HL-60/S4 (cell line): ENCODE results near the gene EIF2AK3.
"Not testable (repeated sequence)": the region's sequence is repeated elsewhere in the genome, so short reads cannot be mapped to it uniquely, and the experiment has no call there.

ENCODE experiments used
- in situ Hi-C: fragments of 300-500 bp; cut with MboI; formaldehyde crosslinking; loops from 2 replicates; pipeline ENCODE4 v1.14.3; 2022; ENCODE audit warnings: low sequenced_read_pairs

EIF2AK3 gene

DNA sequence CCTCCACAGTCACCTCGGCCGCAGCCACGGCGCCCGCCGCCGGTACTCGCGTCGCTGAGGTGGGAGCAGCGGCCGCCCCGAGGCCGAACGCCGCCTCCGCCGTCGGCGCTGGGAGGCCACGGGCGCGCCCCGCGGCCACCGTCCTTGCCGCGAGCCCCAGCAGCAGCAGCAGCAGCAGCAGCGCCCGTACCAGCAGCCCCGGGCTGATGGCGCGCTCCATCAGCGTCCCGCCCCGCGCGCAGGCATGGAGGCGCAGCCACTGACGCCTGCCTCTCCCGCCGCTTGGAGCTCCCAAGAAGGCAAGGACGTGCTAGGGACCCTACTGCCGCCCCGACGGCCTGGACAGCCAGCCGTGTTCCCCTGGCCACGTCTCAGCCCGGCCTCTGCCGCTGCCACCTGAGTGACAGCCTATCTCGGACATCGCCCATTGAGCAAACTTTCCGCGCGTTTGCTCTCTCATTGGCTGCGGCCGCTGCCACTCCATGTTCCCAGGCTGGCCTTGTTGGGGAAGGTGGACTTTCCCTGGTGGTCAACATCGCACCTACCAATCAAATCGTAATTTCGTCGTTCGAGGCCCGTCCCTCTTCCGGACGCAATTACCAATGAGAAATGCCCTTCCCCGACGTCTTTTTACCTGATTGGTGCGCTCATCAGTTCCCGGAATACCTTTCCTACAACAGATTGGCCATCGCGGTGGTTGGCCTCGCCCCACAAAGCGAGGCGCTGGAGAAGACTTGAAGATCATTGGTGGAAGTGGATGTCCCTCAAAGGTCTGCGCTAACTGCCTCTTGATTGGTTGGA lies at the start of gene EIF2AK3:
Gene EIF2AK3 (minus strand): TSS at position 410 of the 801 bp plus-strand sequence. CDS start 190 bp downstream, at position 220.
- in situ Hi-C loops: no loop called here

GRCh38 chr2:88673363-88673762 lies 46.1 kb upstream of the EIF2AK3 start:
- in situ Hi-C loops: loop anchor here (25.0 kb wide), 1 partner anchor 461 kb away; no protein-coding TSS in a partner anchor

- in situ Hi-C loops: loop anchor here (25.0 kb wide), 1 partner anchor 460 kb away; no protein-coding TSS in a partner anchor
These were observed 44.6 kb upstream of the EIF2AK3 start for GRCh38 chr2:88671786-88672427.

GRCh38 chr2:88669482-88670214 lies 42.4 kb upstream of the EIF2AK3 start:
- in situ Hi-C loops: loop anchor here (10.0 to 25.0 kb wide), 2 partner anchors 75 to 457 kb away; no protein-coding TSS in a partner anchor

- in situ Hi-C loops: loop anchor here (10.0 to 25.0 kb wide), 2 partner anchors 74 to 457 kb away; no protein-coding TSS in a partner anchor
These were observed 41.6 kb upstream of the EIF2AK3 start for GRCh38 chr2:88668862-88669261.

DNA sequence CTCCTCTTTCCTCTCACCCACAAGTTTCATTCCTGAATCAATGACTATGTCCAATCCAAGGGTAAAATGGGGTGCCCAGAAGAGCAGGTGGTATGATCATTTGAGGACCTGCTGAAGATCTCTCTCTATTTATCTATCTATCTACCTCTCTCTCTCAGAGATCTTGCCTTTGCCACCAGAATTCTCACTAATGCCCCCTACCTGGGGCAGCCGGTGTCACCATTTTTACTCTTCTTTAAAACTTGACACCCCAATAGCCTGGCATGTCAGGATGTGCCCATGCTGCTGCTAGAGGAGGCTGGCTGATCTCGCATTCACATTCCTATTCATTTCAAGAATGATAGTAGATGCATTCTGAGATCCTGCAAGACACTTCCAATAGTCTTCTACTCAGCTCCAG lies 40.0 kb upstream of the EIF2AK3 start:
- in situ Hi-C loops: loop anchor here (10.0 to 25.0 kb wide), 2 partner anchors 72 to 455 kb away; no protein-coding TSS in a partner anchor

GRCh38 chr2:88666576-88666975 lies 39.3 kb upstream of the EIF2AK3 start:
- in situ Hi-C loops: loop anchor here (10.0 to 25.0 kb wide), 2 partner anchors 72 to 454 kb away; no protein-coding TSS in a partner anchor

DNA sequence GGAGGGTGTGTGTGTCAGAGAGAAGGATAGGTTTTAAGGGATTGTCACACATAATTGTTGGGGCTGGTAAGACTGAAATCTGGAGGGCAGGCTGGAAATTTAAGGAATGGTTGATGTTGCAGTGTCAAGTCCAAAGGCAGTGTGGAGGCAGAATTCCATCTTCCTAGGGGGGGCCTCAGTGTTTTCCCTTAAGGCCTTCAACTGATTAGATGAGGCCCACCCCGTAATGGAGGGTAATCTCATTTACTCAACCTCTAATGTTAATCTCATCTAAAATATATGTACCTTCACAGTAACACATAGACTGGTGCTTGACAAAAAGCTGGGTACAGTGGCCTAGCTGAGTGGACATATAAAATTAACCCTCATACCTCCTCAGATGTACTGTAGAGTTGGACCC lies 33.4 kb upstream of the EIF2AK3 start:
- in situ Hi-C loops: loop anchor here (10.0 to 25.0 kb wide), 2 partner anchors 66 to 448 kb away; no protein-coding TSS in a partner anchor

DNA sequence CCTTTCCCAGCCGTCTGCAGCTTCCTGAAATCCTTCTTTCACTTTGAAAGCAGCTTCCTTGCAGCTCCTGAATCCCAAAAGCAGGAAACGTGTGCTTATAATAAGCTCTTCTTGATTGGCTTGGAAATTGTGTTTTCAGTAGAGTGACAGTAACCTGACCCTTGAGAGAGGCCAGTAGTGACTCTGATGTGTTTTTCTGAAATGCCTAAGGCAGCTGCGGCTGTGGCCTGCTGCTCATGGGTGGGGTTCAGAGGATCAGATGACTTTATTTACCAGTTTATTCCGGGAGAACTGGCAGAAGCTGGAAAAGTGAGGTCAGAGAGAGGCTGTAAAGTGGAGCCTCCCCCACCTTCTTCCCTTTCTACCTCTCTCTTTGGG lies 32.3 kb upstream of the EIF2AK3 start:
- in situ Hi-C loops: loop anchor here (25.0 kb wide), 1 partner anchor 447 kb away; no protein-coding TSS in a partner anchor

GRCh38 chr2:88658881-88659537 lies 31.7 kb upstream of the EIF2AK3 start:
- in situ Hi-C loops: loop anchor here (25.0 kb wide), 1 partner anchor 447 kb away; no protein-coding TSS in a partner anchor

DNA sequence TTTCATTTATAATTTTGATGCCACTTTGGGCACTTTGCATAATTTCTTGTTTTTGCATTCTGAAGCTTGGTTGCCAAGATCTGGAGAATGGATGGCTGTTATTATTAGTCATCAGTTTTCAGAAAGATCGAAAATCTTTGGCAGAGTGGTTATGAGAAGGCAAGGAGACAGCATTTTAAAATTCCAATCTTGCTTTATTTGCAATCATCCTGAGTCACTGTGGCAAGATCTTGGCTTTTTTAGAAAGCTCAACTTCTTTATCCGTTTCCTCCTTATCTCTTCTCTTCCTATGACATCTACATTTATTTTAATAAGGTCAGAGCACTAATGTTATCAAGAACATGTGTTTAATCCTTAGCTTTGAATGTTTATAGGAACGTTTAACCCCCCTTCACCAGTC lies 31.1 kb upstream of the EIF2AK3 start:
- in situ Hi-C loops: loop anchor here (25.0 kb wide), 1 partner anchor 446 kb away; no protein-coding TSS in a partner anchor

- in situ Hi-C loops: loop anchor here (25.0 kb wide), 1 partner anchor 445 kb away; no protein-coding TSS in a partner anchor
These were observed 29.9 kb upstream of the EIF2AK3 start for GRCh38 chr2:88657131-88657530.

- in situ Hi-C loops: loop anchor here (25.0 kb wide), 1 partner anchor 444 kb away; no protein-coding TSS in a partner anchor
These were observed 29.4 kb upstream of the EIF2AK3 start for GRCh38 chr2:88656690-88657089.

DNA sequence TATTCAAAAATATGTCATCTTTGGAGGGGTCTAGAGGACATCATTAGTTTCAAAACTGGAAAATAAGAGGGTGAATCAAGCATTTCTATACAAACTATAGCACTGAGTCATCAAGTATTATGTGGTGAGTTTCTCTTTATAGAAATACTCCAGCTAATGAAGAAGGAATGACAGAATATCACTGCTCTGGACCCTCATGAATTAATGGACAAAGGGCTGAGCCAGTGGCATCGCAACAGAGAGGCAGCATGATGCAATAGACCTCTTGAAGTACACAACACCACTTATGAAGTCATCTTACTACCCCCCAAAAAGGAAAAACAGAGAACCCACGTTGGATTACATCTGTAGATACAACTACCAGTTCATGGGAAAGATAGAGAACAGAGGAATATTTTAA lies 27.4 kb upstream of the EIF2AK3 start:
- in situ Hi-C loops: loop anchor here (25.0 kb wide), 1 partner anchor 442 kb away; no protein-coding TSS in a partner anchor

- in situ Hi-C loops: loop anchor here (25.0 kb wide), 1 partner anchor 439 kb away; no protein-coding TSS in a partner anchor
These were observed 24.4 kb upstream of the EIF2AK3 start for GRCh38 chr2:88651646-88652045.

DNA sequence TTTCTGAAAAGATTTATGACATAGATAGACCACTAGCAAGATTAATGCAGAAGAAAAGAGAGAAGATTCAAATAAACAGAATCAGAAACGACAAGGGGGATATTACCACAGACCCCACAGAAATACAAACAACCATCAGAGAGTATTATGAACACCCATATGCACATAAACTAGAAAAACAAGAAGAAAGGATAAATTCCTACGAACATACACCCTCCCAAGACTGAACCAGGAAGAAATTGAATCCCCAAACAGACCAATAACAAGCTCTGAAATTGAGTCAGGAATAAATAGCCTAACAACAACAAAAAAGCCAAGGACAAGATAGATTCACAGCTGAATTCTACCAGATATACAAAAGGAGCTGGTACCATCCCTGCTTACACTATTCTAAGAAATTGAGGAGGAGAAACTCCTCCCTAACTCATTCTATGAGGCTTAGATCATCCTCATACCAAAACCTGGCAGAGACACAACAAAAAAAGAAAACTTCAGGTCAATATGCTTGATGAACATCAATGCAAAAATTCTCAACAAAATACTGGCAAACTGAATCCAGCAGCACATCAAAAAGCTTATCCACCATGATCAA lies 18.1 kb upstream of the EIF2AK3 start:
- in situ Hi-C loops: not testable (repeated sequence)

- in situ Hi-C loops: no loop called here
These were observed 15.0 kb upstream of the EIF2AK3 start for GRCh38 chr2:88642278-88642677.

GRCh38 chr2:88641330-88641729 lies 14.1 kb upstream of the EIF2AK3 start:
- in situ Hi-C loops: no loop called here

DNA sequence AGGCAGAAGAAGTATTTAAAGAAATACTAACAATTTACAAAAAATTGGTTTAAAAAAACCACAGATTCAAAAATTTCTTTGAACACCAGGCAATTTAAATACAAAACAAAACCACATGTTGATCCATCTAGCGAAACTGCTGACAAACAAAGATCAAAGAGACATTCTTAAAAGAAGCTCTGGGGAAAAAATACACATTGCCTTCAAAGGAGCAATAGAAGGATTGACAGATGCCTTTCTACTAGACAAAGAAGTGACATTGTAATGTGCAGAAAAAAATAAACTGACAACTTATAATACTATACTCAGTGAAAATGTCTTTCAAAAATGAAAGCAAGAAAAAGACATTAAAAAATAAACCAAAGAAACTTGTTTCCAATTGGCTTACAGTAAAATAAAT lies 12.6 kb upstream of the EIF2AK3 start:
- in situ Hi-C loops: no loop called here

DNA sequence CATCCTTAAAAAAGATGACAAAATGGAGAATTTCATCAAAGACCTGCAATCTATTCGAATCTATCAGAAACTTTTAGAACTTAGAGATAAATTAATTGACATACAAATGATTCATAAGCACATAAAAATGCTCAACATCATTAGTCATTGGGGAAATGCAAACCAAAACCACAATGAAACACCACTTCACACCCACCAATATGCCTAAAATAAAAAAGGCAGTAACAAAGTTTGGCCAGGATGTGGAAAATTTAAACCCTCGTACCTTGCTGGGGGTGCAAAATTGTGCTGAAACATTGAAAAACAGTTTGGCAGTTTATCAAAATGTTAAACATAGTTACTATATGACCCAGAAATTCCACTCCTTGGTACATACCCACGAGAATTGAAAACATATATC lies 11.5 kb upstream of the EIF2AK3 start:
- in situ Hi-C loops: no loop called here
